Measurements from ENCODE around the gene EIF4E1B.

Gene EIF4E1B

GRCh38 chr5:176665517-176665916 is 35.0 kb downstream of the EIF4E1B start:
- no peak for DNase-seq

- no peak for DNase-seq
These were observed 37.2 kb downstream of the EIF4E1B start for GRCh38 chr5:176667637-176668036.

GRCh38 chr5:176670449-176670848 is 40.0 kb downstream of the EIF4E1B start:
- no peak for DNase-seq

- DNase-seq: no peak
These were observed 40.9 kb downstream of the EIF4E1B start for GRCh38 chr5:176671399-176671798.

- DNase-seq: no peak
These were observed 41.6 kb downstream of the EIF4E1B start for GRCh38 chr5:176671890-176672747.

GRCh38 chr5:176673651-176674583 is 43.4 kb downstream of the EIF4E1B start:
- DNase-seq: no peak

- no peak for DNase-seq
These were observed 44.3 kb downstream of the EIF4E1B start for GRCh38 chr5:176674799-176675198.

GRCh38 chr5:176675676-176676360 is 45.3 kb downstream of the EIF4E1B start:
- no peak for DNase-seq

GRCh38 chr5:176676361-176676824 is 45.9 kb downstream of the EIF4E1B start:
- DNase-seq: no peak

- no peak for DNase-seq
These were observed 46.9 kb downstream of the EIF4E1B start for GRCh38 chr5:176677209-176677939.

GRCh38 chr5:176678584-176678983 is 48.1 kb downstream of the EIF4E1B start:
- no peak for DNase-seq

GRCh38 chr5:176679365-176680225 is 49.1 kb downstream of the EIF4E1B start:
- DNase-seq: no peak

- DNase-seq: no peak
These were observed 49.7 kb downstream of the EIF4E1B start for GRCh38 chr5:176680226-176680563.

GRCh38 chr5:176682016-176682531 is 51.6 kb downstream of the EIF4E1B start:
- DNase-seq: no peak

- no peak for DNase-seq
These were observed 54.5 kb downstream of the EIF4E1B start for GRCh38 chr5:176685010-176685409.

GRCh38 chr5:176687247-176687646 is 56.8 kb downstream of the EIF4E1B start:
- no peak for DNase-seq

GRCh38 chr5:176687881-176688280 is 57.4 kb downstream of the EIF4E1B start:
- DNase-seq: no peak

GRCh38 chr5:176690911-176691310 is 60.4 kb downstream of the EIF4E1B start:
- no peak for DNase-seq

- no peak for DNase-seq
These were observed 61.0 kb downstream of the EIF4E1B start for GRCh38 chr5:176691524-176691923.

- DNase-seq: no peak
These were observed 61.9 kb downstream of the EIF4E1B start for GRCh38 chr5:176692326-176692725.

- no peak for DNase-seq
These were observed 62.5 kb downstream of the EIF4E1B start for GRCh38 chr5:176692839-176693476.

All from HCEC 1CT (cell line).